ENCODE data around the gene CHCHD6.

Gene CHCHD6

DNA sequence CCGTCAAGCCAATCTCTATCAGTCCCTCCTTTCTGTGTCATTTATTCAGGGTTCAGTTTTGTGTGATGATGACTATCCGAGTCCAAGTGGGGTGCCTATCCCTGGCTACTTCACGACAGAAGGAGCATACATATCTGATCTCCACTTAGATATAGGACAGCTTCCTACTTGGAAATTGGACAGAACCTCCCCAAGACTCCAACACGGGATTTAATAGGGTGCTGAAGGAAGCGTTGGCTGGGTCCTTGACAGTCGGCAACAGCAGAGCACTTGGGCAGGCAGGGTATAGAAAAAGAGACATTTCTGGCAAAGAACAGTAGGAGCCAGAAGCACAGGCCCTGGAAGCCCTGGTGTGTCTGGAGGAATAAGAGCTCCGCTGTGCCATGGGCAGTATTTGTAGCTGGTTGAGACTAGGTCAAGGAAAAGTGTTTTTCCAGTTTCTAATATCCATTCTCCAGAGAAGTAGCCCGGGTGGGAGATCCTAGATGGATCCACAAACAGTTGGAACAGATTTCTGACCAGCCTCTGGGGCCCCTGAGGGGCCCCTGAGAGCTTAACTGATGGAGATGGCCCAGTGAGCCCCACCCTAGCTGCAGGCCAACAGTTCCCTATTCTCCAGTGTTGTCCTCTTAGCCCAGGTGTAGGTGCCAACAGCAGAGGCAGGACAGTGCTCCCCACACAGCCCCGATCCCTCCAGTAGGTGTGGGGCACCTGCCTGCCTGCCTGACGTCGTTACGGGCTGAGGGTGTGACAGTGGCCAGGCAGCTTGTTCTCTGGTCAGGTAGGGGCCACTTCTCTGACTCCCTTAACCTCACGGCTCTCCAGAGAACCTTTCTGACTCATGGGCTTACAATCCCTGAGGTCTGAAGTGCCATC, 130.8 kb downstream of the CHCHD6 start:
- no peak for DNase-seq

DNA sequence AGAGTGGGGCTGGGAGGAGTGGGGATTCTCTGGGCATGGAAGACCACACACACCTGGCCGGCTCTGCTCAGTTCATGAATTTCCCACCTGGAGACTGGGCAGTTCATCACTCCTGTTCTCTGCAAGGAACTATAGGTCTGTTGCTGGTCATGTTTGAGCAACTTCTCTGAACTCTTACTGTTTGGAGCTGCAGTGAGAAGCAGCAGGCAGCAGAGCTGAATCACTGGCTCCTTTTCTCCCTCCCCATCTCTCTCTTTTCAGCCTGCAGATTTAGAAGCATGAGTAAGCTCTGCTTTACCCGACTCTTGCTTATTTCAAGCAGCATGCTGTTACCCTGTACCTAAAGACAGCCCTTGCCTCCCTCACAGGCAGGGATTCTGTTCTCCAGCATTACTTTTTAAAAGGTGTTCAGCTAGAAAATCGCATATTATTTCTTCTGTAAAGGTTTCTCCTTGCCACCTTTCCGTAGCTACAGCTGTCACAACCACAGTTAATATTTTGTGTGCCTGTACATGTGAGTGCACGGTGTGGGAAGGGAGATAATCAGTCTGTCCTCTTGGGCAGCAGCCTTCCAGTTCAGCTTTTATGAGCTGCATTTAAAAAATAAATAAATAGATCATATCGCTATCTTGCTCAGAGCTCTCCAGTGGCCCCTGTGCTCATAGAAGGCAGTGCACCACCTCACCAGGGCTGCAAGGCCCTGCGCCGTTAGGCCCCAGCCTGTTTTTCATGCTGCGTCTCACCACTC, 131.6 kb downstream of the CHCHD6 start:
- DNase-seq: no peak

DNA sequence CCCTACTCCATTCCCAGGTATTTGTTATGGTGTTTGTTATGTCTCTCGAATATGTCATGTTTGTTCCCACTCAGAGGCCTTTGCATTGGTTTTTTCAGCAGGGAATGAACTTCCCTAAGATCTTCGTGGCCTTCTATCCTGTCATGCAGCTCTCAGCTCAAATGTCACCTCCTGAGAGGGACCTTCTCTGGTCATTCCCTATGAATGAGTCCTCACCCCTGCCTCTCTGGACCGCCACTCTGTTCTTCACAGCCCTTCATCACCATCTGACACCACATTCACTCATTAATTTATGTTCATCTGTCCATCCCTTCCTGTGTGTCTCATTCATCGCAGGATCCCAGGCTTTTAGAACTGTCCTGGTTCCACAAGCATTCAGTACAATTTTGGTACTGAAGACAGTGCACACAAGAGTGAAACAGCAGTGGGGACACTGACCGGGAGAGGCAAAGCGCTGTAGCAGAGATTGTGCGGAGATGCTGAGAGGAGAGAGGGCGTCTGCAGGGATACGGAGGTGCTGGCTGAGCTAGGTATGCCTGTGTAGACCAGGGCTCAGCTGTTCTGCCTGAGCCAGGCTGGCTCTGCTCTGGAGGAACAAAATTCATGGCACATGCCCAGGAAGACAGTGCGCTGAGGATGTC, 132.3 kb downstream of the CHCHD6 start:
- no peak for DNase-seq

DNA sequence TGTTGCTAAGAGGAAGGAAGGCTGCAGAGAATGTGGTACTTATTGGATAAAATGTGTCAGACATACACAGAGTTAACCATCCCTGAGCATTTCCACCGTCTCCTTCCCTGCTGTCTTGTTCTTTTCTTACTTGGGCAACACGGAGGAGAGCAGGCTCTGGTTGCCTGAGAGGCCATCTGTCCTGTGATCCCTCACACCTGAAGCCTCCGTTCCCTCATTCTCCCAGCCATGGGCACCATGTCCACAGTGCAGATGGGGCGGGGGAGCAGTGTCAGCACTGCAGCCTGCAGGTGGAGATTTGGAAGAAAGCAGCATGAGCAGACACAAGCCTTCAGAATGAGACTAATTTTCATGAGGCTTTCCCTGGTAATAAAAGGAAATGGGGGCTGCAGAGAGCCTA, 133.7 kb downstream of the CHCHD6 start:
- DNase-seq: no peak

DNA sequence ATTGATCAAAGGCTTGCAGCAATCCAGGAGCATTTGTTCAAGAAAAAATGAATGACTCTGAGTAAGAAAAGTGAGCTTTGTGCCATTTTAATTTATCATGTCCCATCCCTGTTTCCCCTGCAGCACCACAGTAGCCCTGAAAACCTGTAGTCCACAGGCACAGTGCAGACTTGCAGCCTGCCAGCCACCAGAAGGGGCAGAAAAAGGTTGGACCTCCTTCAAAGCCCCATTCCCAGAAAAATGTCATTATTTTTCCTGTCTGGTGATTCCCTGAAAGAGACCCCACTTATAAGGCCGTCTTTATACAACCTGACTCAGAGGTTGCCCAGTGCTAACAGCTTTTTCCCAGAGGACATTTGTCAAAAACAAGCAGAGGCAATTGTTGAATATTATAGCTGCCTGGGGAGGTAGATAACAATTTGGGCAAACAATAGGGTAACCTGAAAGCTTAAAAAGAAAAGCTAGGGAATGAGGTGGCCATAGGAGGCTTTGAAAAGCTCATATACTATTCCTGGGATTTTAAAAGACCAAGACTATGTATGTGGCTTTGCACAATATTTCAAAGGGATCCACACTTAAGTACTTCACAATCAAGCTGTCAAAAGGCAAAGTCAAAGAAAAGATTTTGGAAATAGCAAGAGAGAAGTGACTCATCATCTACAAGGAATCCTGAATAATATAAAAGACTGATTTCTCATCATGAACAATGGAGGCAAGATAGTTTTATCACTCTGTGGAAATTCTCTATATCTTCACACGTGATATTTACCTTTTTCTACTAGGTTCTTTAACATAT, 142.1 kb downstream of the CHCHD6 start:
- DNase-seq: no peak

DNA sequence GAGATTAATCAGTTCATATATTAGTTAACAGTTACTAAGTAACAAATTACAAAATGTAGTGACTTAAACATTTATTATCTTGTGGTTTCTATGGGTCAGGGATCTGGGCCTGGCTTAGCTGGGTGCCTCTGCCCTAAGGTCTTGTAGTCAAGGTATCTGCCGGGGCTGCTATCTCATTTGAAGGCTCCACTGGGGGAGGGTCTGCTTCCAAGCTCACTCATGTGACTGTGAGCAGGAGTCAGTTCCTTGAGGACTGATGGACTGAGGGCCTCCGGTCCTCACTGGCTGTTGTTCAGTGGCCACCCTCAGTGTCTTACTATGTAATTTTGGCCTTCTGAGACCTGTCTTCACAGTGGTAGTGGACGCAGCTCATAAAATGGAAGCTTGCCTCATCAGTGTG, 143.0 kb downstream of the CHCHD6 start:
- no peak for DNase-seq

DNA sequence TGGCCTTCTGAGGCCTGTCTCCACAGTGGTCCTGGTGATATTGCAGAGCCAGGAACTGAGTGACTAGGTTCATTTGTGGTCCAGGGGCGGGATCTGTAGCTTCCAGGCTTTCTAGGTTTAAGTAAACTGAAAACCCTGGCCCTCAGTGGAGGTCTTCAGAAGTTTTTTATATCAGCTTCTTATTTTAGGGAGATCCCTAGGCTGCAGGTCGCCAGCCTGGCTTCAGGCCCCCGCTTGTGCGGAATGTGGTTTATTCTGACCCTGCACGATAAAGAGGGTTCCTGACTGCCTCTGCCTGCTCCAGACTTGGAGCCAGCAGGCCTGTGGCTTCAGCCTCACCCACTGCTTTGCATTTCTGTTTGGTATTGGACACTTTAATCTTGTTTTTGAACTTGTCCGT, 145.0 kb downstream of the CHCHD6 start:
- no peak for DNase-seq

DNA sequence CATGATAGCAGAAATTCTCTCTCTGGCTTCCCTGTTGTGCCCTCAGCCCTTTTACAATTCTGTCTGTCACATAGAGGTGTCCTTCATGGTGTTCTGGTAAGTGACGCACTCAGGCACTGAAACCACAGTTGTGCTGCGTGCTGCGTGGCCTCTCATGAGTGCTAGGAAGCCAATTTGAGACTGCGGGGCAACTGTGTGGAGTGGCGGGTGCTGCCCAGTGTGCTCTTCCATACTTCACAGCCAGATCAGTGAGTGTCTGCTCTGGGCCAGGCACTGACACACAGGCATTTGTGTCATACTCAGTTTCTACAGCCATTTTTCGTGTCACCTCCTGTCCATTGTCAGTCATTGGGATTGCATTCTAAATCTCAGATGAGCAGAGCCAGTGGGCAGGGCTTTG, 145.7 kb downstream of the CHCHD6 start:
- no peak for DNase-seq

DNA sequence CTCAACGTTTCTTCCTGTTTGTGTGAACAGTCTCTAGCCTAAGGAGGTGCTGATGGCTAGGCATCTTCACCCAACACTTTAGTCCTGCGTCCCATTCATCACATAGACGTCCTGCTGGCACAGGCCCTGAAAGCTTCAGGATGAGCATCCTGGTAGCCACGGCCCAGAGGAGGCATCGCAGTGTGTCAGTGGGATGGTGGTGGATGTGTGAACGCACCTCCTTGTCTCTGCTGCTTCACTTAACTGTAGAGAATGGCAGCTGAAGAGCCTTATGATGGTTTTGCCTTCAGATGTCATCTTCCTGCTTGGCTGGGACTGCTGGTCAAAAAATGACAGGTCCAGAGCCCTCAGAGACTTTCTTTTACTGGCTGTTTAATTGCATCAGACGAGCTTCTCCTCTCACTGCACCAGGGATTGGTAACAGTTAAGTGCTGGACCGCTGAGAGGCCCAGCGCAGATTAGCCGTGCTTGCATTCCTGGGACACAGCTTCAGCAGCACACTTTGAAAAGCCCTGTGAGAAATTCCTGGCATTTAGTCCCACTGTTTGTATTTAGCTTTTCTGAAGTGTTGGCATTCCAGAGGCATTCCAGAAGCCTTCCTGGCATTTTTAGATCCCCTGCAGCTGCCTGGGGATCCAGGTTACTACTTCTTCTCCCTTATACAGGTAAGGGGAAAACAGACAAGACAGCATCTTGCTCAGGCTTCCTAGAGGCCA, 146.5 kb downstream of the CHCHD6 start:
- no peak for DNase-seq

DNA sequence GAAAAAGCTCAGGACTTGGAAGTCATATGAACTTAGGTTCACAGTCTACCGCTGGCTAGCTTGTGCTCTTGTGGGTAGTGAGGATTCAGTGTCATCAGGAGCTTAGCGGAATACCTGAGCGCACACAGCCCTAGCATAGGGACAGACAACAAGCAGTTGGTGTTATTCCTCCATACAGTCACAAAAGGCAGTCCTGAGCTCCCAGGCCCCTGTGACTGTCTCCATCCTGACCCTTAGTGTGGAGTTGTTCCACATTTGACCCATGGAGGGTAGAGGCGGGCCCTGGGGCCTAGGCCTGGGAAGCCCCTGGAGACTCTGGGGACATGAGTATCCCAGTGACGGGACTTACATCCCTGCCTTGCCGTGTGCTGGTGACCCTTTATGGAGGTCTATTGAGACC, 147.3 kb downstream of the CHCHD6 start:
- DNase-seq: no peak

DNA sequence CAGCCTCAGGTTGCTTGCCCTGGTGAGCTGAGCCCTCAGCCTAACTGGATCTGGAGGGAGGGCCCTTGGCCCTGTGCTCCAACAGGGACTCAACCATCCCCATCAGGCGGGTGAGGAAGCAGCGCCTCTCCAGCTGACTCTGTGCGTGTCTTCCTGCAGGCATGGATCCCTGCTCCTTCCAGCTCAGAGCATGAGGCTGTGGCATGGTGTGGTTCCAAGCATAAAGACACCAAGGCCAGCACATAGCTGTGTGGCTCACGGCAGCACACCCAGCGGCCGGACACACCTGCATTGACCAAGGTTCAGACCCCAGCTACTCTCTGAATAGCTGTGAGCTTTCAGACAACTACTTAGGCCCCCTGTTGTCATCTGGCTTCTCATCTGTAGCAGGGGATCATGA, 147.9 kb downstream of the CHCHD6 start:
- no peak for DNase-seq

DNA sequence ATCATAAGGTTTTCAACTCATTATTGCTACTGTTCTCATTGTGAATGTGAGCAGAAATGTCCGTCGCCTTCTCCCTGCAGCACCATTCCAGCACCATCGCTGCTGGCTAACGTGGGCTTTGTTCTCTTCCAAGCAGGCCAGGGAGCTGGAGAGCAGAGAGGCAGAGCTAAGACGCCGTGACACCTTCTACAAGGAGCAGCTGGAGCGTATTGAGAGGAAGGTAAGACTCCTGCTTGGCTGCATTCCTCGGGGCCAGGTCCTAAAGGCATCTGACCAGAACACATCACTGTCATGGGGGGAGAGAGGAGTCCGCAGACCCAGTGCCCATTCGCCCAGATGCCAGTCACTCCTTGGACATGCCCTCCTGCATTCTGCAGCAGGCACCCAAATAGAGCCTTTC, 148.5 kb downstream of the CHCHD6 start:
- DNase-seq: no peak

DNA sequence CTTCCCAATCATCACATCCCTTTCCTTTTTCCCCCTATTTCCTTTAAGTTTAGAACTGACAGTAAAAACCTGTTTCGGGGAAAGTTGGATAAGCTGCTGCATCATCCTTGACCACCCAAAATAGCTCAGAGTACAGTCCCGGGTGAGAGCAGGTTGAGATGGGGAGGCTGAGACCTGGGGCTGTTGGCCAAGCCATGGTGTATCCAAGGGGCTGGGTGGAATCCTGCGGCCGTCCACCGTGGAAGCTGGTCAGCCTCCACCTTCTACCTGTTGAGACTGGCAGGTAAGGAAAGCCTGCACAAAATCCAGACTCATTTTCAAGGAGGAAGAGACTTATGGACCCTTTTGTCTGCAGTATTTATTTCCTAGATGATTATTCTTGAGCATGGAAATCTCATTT, 150.6 kb downstream of the CHCHD6 start:
- DNase-seq: no peak

DNA sequence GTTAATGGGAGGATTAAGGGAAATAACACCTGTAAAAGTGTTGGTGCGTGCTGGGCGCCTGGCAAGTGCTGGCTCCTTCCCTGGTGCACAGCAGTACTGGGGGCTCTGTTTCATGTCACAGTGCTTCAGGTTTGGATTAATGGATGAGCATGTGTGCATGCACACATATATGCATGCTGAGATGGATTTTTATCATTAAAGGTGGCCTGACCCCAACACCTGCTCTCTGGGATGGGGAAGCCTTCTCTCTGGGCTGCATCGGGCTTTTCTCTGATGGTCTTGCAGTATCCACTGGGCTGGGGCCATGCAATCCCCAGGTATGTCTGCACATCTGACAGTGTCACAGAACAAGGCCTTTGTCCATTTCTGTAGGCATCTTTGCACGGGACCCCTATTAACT, 151.3 kb downstream of the CHCHD6 start:
- no peak for DNase-seq

DNA sequence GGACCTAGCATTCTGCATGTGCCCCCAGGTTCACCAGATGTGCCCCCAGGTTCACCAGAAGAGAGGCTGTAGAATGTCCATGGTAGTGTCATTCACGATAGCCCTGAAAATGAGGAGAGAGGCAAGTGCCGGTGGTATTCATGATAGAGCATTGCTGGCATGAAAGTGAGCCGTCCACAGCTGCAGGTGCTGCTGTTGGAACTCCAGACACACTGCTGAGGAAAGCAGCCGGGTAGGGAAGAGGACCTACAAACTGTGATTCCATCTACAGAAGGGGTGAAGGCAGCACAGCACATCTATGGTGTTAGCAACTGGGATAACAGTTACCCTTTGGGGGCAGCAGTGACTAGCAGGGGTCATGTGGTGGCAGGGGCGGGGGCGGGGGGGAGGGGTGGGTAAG, 153.9 kb downstream of the CHCHD6 start:
- no peak for DNase-seq

DNA sequence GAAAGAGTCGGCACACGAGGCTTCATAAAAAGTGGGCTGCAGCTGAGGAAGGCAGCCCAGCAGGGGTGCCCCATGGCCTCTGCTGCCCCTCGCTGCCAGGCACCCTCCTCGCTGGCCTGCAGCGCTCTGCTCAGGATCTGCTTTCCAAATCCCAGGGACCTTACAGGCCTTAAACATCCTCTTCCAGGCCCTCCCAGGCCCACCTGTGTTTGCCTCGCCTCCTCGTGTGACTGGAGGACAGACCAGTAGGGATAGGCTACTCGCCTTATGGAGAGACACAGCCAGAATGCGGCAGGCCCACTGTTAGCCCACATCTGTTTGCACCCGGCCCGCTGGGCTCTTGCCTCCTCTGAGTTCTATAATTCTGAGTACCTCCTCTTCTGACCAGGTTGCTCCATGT, 154.4 kb downstream of the CHCHD6 start:
- no peak for DNase-seq

DNA sequence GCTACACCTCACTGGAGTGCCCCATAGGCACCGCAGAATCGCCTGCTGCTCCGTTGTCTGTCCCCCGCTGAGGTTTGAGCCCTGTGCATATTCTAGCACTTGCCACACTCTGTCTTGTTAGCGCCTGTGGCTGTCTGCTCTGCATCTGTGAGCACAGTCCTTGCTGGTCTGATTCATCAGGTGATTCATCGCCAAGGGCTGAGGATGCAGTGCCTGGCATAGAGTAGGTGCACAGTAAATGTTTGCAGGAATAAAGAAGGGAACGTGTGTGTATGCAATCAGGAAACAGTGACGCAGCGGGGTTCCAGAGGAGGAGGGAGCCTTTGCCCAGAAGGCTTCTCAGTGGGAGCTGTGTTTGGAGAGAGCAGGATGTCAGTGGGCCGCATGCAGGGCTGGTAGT, 154.8 kb downstream of the CHCHD6 start:
- no peak for DNase-seq

DNA sequence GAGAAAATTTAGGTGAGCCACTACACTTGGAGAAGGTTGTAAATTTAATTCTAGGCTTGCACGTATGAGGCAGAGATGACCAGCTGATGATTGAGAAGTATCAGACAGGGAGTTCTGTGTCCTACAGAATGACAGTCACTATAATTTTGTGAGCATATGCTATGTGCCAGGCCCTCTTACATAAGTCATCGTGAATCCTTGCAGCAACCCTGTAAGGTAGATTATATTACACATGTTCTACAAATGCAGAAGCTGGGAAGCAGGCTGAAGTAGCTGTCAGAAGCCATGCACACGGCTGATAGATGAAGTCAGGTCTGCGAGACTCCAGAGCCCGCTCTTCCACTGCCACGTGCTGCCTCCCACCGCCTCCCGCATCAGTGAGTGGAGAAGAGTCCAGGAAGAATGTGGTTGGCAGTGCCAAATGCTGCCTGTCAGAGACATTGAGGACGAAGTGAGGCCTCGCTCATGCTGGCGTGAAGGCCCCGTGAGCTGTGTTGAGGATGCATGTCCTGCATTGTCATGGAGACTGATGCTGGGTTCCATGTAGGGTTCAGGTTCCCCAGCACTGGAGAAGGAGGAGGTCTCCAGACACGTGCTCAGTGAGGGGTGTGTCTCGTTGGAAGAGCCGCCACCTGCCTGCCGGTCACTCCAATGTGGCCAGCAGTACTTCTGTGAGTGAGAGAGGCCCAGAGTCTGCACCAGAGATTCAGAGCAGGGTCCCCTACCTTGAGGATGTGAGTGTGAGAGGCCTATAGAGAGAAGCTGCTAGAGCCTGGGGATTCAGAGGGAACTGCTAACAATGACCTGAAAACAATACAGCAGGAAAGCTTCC, 155.6 kb downstream of the CHCHD6 start:
- no peak for DNase-seq

DNA sequence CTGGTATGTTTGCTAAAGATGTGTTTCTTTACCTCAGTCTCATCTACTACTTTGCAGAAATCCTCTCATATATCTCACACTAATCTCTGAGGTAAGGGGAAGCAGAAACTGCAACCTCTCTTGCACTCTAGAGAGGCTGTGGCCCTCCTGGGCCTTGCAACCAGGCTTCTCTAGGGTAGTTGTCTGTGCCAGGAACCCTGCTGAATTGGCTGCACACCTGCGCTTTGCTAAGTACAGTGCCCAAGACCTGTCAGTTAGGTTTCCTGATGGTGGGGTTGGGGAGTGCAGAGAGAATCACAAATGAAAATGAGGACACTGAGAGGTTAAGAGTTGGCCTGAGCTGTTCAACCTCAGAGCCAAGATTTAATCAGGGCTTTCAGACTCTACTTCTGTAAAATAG, 161.7 kb downstream of the CHCHD6 start:
- no peak for DNase-seq

DNA sequence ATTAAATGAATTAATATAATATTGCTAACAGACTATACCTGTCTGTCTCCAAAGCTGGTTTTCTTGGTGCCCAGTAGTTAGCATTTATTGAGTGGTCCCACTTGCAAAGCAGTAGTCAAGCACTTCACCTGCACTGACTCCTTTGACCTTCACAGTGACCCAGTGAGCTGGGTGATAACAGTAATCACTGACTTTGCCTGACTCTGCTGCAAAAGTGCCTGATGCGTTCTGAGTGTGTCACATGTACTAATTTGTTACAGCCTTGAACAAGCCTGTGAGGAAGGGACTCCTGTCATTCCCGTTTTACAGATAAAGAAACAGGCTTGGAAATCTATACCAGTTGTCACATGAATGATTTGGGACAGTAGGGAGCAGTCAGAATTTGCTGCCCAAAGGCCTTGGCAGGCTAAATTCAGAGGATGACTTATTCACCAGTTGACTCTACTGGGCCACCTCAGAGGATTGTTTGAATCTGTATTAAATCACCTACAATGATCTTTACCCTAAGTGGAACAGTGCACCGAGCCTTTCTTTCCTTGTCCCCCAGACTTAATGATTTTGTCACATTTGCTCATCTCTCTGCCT, 162.2 kb downstream of the CHCHD6 start:
- no peak for DNase-seq
